HG02840 (cell line): ENCODE results near the gene STYX.
"Not testable (repeated sequence)": the region's sequence is repeated elsewhere in the genome, so short reads cannot be mapped to it uniquely, and the experiment has no call there.

Experiments
- ATAC-seq: cut with Tn5 transposase; IDR thresholded peaks from one replicate; pipeline ENCODE4 v1.9.1; 2021; ENCODE audit warnings: mild to moderate bottlenecking, moderate library complexity, moderate number of reproducible peaks; ENCODE audit not compliant: unreplicated experiment, low FRiP score

Gene STYX

GRCh38 chr14:52723514-52724359 lies 6.2 kb upstream of the STYX start:
- ATAC-seq = no peak

GRCh38 chr14:52724360-52724644 lies 5.7 kb upstream of the STYX start:
- ATAC-seq = no peak

- ATAC-seq = not testable (repeated sequence)
Observed at GRCh38 chr14:52727509-52727908, 2.5 kb upstream of the STYX start.

- ATAC-seq = not testable (repeated sequence)
Observed at GRCh38 chr14:52729035-52729434, 931 bp upstream of the STYX start.

GRCh38 chr14:52729585-52729924 lies 411 bp upstream of the STYX start:
- ATAC-seq = no peak

GRCh38 chr14:52730709-52731111 lies 744 bp downstream of the STYX start:
- no peak for ATAC-seq

- no peak for ATAC-seq
Observed at GRCh38 chr14:52733824-52734223, 3.9 kb downstream of the STYX start.

- ATAC-seq = no peak
Observed at GRCh38 chr14:52735921-52736489, 6.0 kb downstream of the STYX start.

- ATAC-seq = no peak
Observed at GRCh38 chr14:52738409-52738808, 8.4 kb downstream of the STYX start.

GRCh38 chr14:52740751-52741150 lies 10.8 kb downstream of the STYX start:
- no peak for ATAC-seq

- ATAC-seq = peak; percentile 14
Observed at GRCh38 chr14:52741865-52742264, 11.9 kb downstream of the STYX start.

- ATAC-seq = no peak
Observed at GRCh38 chr14:52748647-52749292, 18.8 kb downstream of the STYX start.

GRCh38 chr14:52755607-52756316 lies 25.8 kb downstream of the STYX start:
- ATAC-seq = no peak

GRCh38 chr14:52759145-52759544 lies 29.2 kb downstream of the STYX start:
- ATAC-seq = no peak

- ATAC-seq = not testable (repeated sequence)
Observed at GRCh38 chr14:52762923-52763322, 33.0 kb downstream of the STYX start.

- no peak for ATAC-seq
Observed at GRCh38 chr14:52767058-52767833, 37.3 kb downstream of the STYX start.

GRCh38 chr14:52769887-52770286 lies 39.9 kb downstream of the STYX start:
- no peak for ATAC-seq

- no peak for ATAC-seq
Observed at GRCh38 chr14:52776816-52777215, 46.9 kb downstream of the STYX start.

- ATAC-seq = no peak
Observed at GRCh38 chr14:52778702-52779101, 48.7 kb downstream of the STYX start.

GRCh38 chr14:52780893-52781292 lies 50.9 kb downstream of the STYX start:
- no peak for ATAC-seq

GRCh38 chr14:52781629-52782028 lies 51.7 kb downstream of the STYX start:
- no peak for ATAC-seq
